Measurements from ENCODE around the gene TMEM163. TPM values are rescaled to one million over a fixed set of nuclear protein-coding genes. Genes with fewer than 3 reads are reported as not detected.

Gene TMEM163
- total and polyA plus RNA-seq, 2 donors (not counting 3 experiments of a cell fraction or from before 2014, with no cell fraction given): 1.0 to 2.8 TPM

DNA sequence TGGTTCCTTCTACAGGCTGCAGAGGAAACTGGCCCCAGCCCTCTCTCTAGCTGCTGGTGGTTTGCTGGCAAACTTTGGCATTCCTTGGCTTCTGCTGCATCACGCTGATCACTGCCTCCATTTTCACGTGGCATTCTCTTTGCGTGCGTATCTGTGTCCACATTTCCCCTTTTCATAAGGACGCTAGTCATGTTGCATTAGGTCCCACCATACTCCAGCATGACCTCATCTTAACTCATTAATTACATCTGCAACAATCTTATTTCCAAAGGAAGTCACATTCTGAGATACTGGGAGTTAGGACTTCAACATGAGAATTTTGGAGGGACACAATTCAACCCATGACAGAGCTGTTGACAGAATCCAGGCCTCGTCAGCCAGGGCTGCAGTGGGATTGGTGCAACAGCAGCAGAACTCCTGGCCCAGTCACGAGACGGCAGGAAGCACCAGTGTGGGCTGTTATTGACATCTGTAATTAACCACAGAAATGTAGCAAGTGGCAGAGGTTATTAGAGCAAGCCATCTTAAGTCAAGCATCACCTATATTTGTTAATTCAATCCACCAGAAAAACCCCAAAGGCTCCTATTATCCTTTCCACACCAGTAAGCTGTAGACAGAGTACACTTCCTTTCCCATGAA, 132.4 kb downstream of the TMEM163 start:
- dilution Hi-C loops (cut with MboI; ENCODE audit: extremely low pct_ligation_motif_present, low sequenced_read_pairs): no loop called here
- H3K9me1 ChIP-seq (replicated peaks; ENCODE audit: control insufficient read depth, extremely low read depth, insufficient read depth, low read length): no peaks in the 10 kb centered on the region
- intact Hi-C loops (cut with micrococcal nuclease): no loop called here
- no peak overlapping the region for H3K4me2 ChIP-seq (ENCODE audit: insufficient read depth, low read length)
- TF ChIP-seq, protein P1, sequence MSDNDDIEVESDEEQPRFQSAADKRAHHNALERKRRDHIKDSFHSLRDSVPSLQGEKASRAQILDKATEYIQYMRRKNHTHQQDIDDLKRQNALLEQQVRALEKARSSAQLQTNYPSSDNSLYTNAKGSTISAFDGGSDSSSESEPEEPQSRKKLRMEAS (IDR thresholded peaks at IDR 0.05; ENCODE audit: insufficient read depth, insufficient read length): no peak
- no peak for TF ChIP-seq MYC (IDR thresholded peaks at IDR 0.05; ENCODE audit: low read depth, low read length)
- no peak for TF ChIP-seq GATA2 (IDR thresholded peaks at IDR 0.05; ENCODE audit: insufficient read depth, insufficient read length, low read depth, low read length)
- no peak for TF ChIP-seq EZH2 (IDR thresholded peaks at IDR 0.05; ENCODE audit: borderline replicate concordance, low read depth, low read length, severe bottlenecking)
- no peak overlapping the region for H3K4me3 ChIP-seq (replicated peaks in 1 of 3; ENCODE audit: insufficient read depth in 1 of 3, low read depth in 1 of 3, low read length in 3 of 3)
- no peak overlapping the region for H3K27ac ChIP-seq (ENCODE audit: insufficient read depth, low read depth, low read length)
- H3K4me1 ChIP-seq (ENCODE audit: control insufficient read depth, extremely low read depth, insufficient read depth, low read length): no peaks in the 10 kb centered on the region
- no peak overlapping the region for H2AFZ ChIP-seq (ENCODE audit: low read depth, low read length)
- POLR2A ChIA-PET: no interaction called here
- H3K9me3 ChIP-seq (replicated peaks; ENCODE audit: control insufficient read depth, insufficient read depth, low read length): no peaks in the 10 kb centered on the region
- no TSS peak for BruUV-seq (replicated peaks)
- no peaks in the 10 kb centered on the region for H3K27me3 ChIP-seq (ENCODE audit: control insufficient read depth in 2 of 2, insufficient read depth in 2 of 2, low read length in 2 of 2)
- H3K79me2 ChIP-seq (ENCODE audit: control insufficient read depth, insufficient read depth, low read length): no peaks in the 10 kb centered on the region
- CTCF ChIA-PET: no interaction called here
- no peak for DNase-seq (ENCODE audit: low read depth, low spot score)
- FAIRE-seq: no peak
- H4K20me1 ChIP-seq (replicated peaks; ENCODE audit: control insufficient read depth, extremely low read depth, insufficient read depth, low read length): no peaks in the 10 kb centered on the region
- no peaks in the 10 kb centered on the region for H3K36me3 ChIP-seq (ENCODE audit: control insufficient read depth in 2 of 2, extremely low read depth in 1 of 2, insufficient read depth in 2 of 2, low read length in 2 of 2)
- H3K9ac ChIP-seq (replicated peaks; ENCODE audit: extremely low read depth, insufficient read depth, low read length): no peak overlapping the region

DNA sequence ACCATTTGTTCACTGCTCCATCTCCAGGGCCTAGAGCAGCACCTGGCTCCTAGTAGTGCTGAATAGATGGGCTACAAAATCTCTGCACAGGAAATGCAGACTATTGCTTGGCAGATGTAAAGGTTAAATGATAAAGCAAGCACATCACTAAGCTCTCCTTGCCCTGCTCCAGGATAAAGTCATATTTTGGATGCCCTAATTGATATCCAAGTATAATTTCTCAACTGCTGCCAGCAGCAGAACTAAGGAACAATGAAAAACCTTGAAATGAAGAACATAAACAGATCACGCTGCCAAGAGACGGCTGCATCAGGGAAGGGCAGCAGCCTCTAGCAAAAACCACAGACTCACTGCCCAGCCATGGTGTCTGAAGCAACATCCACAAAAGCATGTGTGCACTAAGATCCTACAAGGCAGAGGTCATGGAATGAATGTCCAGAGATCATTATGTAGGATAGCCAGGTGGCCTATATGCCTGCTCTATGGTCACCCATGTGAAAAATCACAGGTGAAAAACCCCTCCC, 134.7 kb downstream of the TMEM163 start:
- H3K4me2 ChIP-seq (ENCODE audit: insufficient read depth, low read length): no peak overlapping the region
- no peak overlapping the region for H2AFZ ChIP-seq (ENCODE audit: low read depth, low read length)
- H3K27me3 ChIP-seq (ENCODE audit: control insufficient read depth in 2 of 2, insufficient read depth in 2 of 2, low read length in 2 of 2): no peaks in the 10 kb centered on the region
- H3K4me3 ChIP-seq (replicated peaks in 1 of 3; ENCODE audit: insufficient read depth in 1 of 3, low read depth in 1 of 3, low read length in 3 of 3): no peak overlapping the region
- H4K20me1 ChIP-seq (replicated peaks; ENCODE audit: control insufficient read depth, extremely low read depth, insufficient read depth, low read length): no peaks in the 10 kb centered on the region
- H3K36me3 ChIP-seq (ENCODE audit: control insufficient read depth in 2 of 2, extremely low read depth in 1 of 2, insufficient read depth in 2 of 2, low read length in 2 of 2): no peaks in the 10 kb centered on the region
- no peak for FAIRE-seq
- no peak overlapping the region for H3K27ac ChIP-seq (ENCODE audit: insufficient read depth, low read depth, low read length)
- H3K9me3 ChIP-seq (replicated peaks; ENCODE audit: control insufficient read depth, insufficient read depth, low read length): no peaks in the 10 kb centered on the region
- no TSS peak for BruUV-seq (replicated peaks)
- no peak overlapping the region for H3K9ac ChIP-seq (replicated peaks; ENCODE audit: extremely low read depth, insufficient read depth, low read length)
- ChIA-PET POLR2A (no interaction called here), CTCF (no interaction called here)
- H3K4me1 ChIP-seq (ENCODE audit: control insufficient read depth, extremely low read depth, insufficient read depth, low read length): no peaks in the 10 kb centered on the region
- dilution Hi-C loops (cut with MboI; ENCODE audit: extremely low pct_ligation_motif_present, low sequenced_read_pairs) (no loop called here), intact Hi-C loops (cut with micrococcal nuclease) (no loop called here)
- H3K9me1 ChIP-seq (replicated peaks; ENCODE audit: control insufficient read depth, extremely low read depth, insufficient read depth, low read length): no peaks in the 10 kb centered on the region
- no peaks in the 10 kb centered on the region for H3K79me2 ChIP-seq (ENCODE audit: control insufficient read depth, insufficient read depth, low read length)
- no peak for DNase-seq (ENCODE audit: low read depth, low spot score)
- TF ChIP-seq POLR2A (IDR thresholded peaks at IDR 0.05; ENCODE audit: low read depth, low read length) (no peak), EZH2 (IDR thresholded peaks at IDR 0.05; ENCODE audit: borderline replicate concordance, low read depth, low read length, severe bottlenecking) (no peak), JUN (IDR thresholded peaks at IDR 0.05; ENCODE audit: borderline replicate concordance, insufficient read depth, insufficient read length, low read depth) (no peak), GATA2 (IDR thresholded peaks at IDR 0.05; ENCODE audit: insufficient read depth, insufficient read length, low read depth, low read length) (no peak), FOS (IDR thresholded peaks at IDR 0.05; ENCODE audit: borderline replicate concordance, insufficient read depth, low read length) (no peak)
- TF ChIP-seq, protein P2, sequence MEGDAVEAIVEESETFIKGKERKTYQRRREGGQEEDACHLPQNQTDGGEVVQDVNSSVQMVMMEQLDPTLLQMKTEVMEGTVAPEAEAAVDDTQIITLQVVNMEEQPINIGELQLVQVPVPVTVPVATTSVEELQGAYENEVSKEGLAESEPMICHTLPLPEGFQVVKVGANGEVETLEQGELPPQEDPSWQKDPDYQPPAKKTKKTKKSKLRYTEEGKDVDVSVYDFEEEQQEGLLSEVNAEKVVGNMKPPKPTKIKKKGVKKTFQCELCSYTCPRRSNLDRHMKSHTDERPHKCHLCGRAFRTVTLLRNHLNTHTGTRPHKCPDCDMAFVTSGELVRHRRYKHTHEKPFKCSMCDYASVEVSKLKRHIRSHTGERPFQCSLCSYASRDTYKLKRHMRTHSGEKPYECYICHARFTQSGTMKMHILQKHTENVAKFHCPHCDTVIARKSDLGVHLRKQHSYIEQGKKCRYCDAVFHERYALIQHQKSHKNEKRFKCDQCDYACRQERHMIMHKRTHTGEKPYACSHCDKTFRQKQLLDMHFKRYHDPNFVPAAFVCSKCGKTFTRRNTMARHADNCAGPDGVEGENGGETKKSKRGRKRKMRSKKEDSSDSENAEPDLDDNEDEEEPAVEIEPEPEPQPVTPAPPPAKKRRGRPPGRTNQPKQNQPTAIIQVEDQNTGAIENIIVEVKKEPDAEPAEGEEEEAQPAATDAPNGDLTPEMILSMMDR (IDR thresholded peaks at IDR 0.05; ENCODE audit: extremely low read depth in 1 of 2, insufficient read depth in 1 of 2, low read depth in 1 of 2, low read length in 2 of 2): no peak
